ENCODE results near the gene MAML2. TPM values are rescaled to one million over a fixed set of nuclear protein-coding genes. Genes with fewer than 3 reads are reported as not detected.

Gene MAML2
- total RNA-seq, 2 donors from 2014 or later: 29.2 to 34.9 TPM

GRCh38 chr11:96241331-96241841 is 101.6 kb downstream of the MAML2 start:
- Mint-ChIP-seq H3K4me3 (no peak overlapping the region), H3K36me3 (ENCODE audit: low read depth) (no peaks in the 10 kb centered on the region), H3K27me3 (no peaks in the 10 kb centered on the region), H3K4me1 (peaks cover 18% of the 10 kb centered on the region), H3K27ac (peak overlapping the region; percentile 19)
- no peak for DNase-seq
- H3K9me3 ChIP-seq (ENCODE audit: control insufficient read depth, low read length, poor library complexity, severe bottlenecking): no peaks in the 10 kb centered on the region
- no peak for ATAC-seq

- no peaks in the 10 kb centered on the region for H3K27me3 Mint-ChIP-seq
- H3K4me1 Mint-ChIP-seq: peaks cover 17% of the 10 kb centered on the region
- no peak for ATAC-seq
- H3K36me3 Mint-ChIP-seq (ENCODE audit: low read depth): no peaks in the 10 kb centered on the region
- no peak overlapping the region for H3K4me3 Mint-ChIP-seq
- H3K9me3 ChIP-seq (ENCODE audit: control insufficient read depth, low read length, poor library complexity, severe bottlenecking): no peaks in the 10 kb centered on the region
- no peak for DNase-seq
- H3K27ac Mint-ChIP-seq: no peak overlapping the region
These were observed 104.3 kb downstream of the MAML2 start for GRCh38 chr11:96238563-96239135.

- Mint-ChIP-seq H3K27me3 (no peaks in the 10 kb centered on the region), H3K36me3 (ENCODE audit: low read depth) (no peaks in the 10 kb centered on the region), H3K4me1 (peaks cover 12% of the 10 kb centered on the region), H3K27ac (no peak overlapping the region), H3K4me3 (no peak overlapping the region)
- no peaks in the 10 kb centered on the region for H3K9me3 ChIP-seq (ENCODE audit: control insufficient read depth, low read length, poor library complexity, severe bottlenecking)
- no peak for DNase-seq
- ATAC-seq: no peak
These were observed 105.2 kb downstream of the MAML2 start for GRCh38 chr11:96237766-96238266.

GRCh38 chr11:96235751-96236150 is 107.2 kb downstream of the MAML2 start:
- H3K36me3 Mint-ChIP-seq (ENCODE audit: low read depth): no peaks in the 10 kb centered on the region

GRCh38 chr11:96234866-96235441 is 108.0 kb downstream of the MAML2 start:
- no peak overlapping the region for H3K4me3 Mint-ChIP-seq
- no peaks in the 10 kb centered on the region for H3K27me3 Mint-ChIP-seq
- peaks cover 14% of the 10 kb centered on the region for H3K4me1 Mint-ChIP-seq

More at GRCh38 chr11:96235751-96236150, 107.2 kb downstream of the MAML2 start:
- Mint-ChIP-seq H3K27me3 (no peaks in the 10 kb centered on the region), H3K4me3 (no peak overlapping the region), H3K4me1 (peaks cover 14% of the 10 kb centered on the region), H3K27ac (peak overlapping the region; percentile 57)
- ATAC-seq (peak; percentile 33), DNase-seq (no peak)
- H3K9me3 ChIP-seq (ENCODE audit: control insufficient read depth, low read length, poor library complexity, severe bottlenecking): no peaks in the 10 kb centered on the region

GRCh38 chr11:96232132-96232531 is 110.9 kb downstream of the MAML2 start:
- no peaks in the 10 kb centered on the region for H3K9me3 ChIP-seq (ENCODE audit: control insufficient read depth, low read length, poor library complexity, severe bottlenecking)
- Mint-ChIP-seq H3K27me3 (no peaks in the 10 kb centered on the region), H3K4me3 (no peak overlapping the region), H3K36me3 (ENCODE audit: low read depth) (no peaks in the 10 kb centered on the region), H3K4me1 (peaks cover 29% of the 10 kb centered on the region), H3K27ac (no peak overlapping the region)
- DNase-seq (no peak), ATAC-seq (no peak)

More at GRCh38 chr11:96234866-96235441, 108.0 kb downstream of the MAML2 start:
- H3K9me3 ChIP-seq (ENCODE audit: control insufficient read depth, low read length, poor library complexity, severe bottlenecking): no peaks in the 10 kb centered on the region
- DNase-seq: no peak
- ATAC-seq: no peak
- peak overlapping the region; percentile 57 for H3K27ac Mint-ChIP-seq
- H3K36me3 Mint-ChIP-seq (ENCODE audit: low read depth): no peaks in the 10 kb centered on the region

- Mint-ChIP-seq H3K36me3 (ENCODE audit: low read depth) (no peaks in the 10 kb centered on the region), H3K4me3 (no peak overlapping the region), H3K27ac (peak overlapping the region; percentile 6), H3K27me3 (no peaks in the 10 kb centered on the region), H3K4me1 (peaks cover 29% of the 10 kb centered on the region)
- DNase-seq (no peak), ATAC-seq (peak; percentile 40)
- no peaks in the 10 kb centered on the region for H3K9me3 ChIP-seq (ENCODE audit: control insufficient read depth, low read length, poor library complexity, severe bottlenecking)
These were observed 112.3 kb downstream of the MAML2 start for GRCh38 chr11:96230686-96231085.

- H3K36me3 Mint-ChIP-seq (ENCODE audit: low read depth): no peaks in the 10 kb centered on the region
- peak overlapping the region; percentile 83 for H3K27ac Mint-ChIP-seq
- H3K4me1 Mint-ChIP-seq: peaks cover 29% of the 10 kb centered on the region
- ATAC-seq (no peak), DNase-seq (no peak)
- no peak overlapping the region for H3K4me3 Mint-ChIP-seq
- no peaks in the 10 kb centered on the region for H3K27me3 Mint-ChIP-seq
- H3K9me3 ChIP-seq (ENCODE audit: control insufficient read depth, low read length, poor library complexity, severe bottlenecking): no peaks in the 10 kb centered on the region
These were observed 113.5 kb downstream of the MAML2 start for GRCh38 chr11:96229354-96229977.

GRCh38 chr11:96228910-96229309 is 114.1 kb downstream of the MAML2 start:
- H3K4me1 Mint-ChIP-seq: peaks cover 32% of the 10 kb centered on the region
- H3K36me3 Mint-ChIP-seq (ENCODE audit: low read depth): no peaks in the 10 kb centered on the region
- peak overlapping the region; percentile 83 for H3K27ac Mint-ChIP-seq
- no peaks in the 10 kb centered on the region for H3K27me3 Mint-ChIP-seq
- ATAC-seq: no peak
- H3K9me3 ChIP-seq (ENCODE audit: control insufficient read depth, low read length, poor library complexity, severe bottlenecking): no peaks in the 10 kb centered on the region
- H3K4me3 Mint-ChIP-seq: no peak overlapping the region
- no peak for DNase-seq

- DNase-seq: no peak
- H3K4me1 Mint-ChIP-seq: peaks cover 32% of the 10 kb centered on the region
- no peaks in the 10 kb centered on the region for H3K27me3 Mint-ChIP-seq
- no peaks in the 10 kb centered on the region for H3K9me3 ChIP-seq (ENCODE audit: control insufficient read depth, low read length, poor library complexity, severe bottlenecking)
- no peak for ATAC-seq
- no peak overlapping the region for H3K4me3 Mint-ChIP-seq
- no peaks in the 10 kb centered on the region for H3K36me3 Mint-ChIP-seq (ENCODE audit: low read depth)
- peak overlapping the region; percentile 83 for H3K27ac Mint-ChIP-seq
These were observed 114.5 kb downstream of the MAML2 start for GRCh38 chr11:96228473-96228891.

- no peak for DNase-seq
- no peaks in the 10 kb centered on the region for H3K9me3 ChIP-seq (ENCODE audit: control insufficient read depth, low read length, poor library complexity, severe bottlenecking)
- H3K4me1 Mint-ChIP-seq: peaks cover 35% of the 10 kb centered on the region
- no peak overlapping the region for H3K4me3 Mint-ChIP-seq
- no peaks in the 10 kb centered on the region for H3K27me3 Mint-ChIP-seq
- no peaks in the 10 kb centered on the region for H3K36me3 Mint-ChIP-seq (ENCODE audit: low read depth)
- ATAC-seq: no peak
- peak overlapping the region; percentile 82 for H3K27ac Mint-ChIP-seq
These were observed 115.8 kb downstream of the MAML2 start for GRCh38 chr11:96227244-96227643.

GRCh38 chr11:96223083-96223482 is 119.9 kb downstream of the MAML2 start:
- H3K27ac Mint-ChIP-seq: peak overlapping the region; percentile 67
- H3K9me3 ChIP-seq (ENCODE audit: control insufficient read depth, low read length, poor library complexity, severe bottlenecking): no peaks in the 10 kb centered on the region
- no peak overlapping the region for H3K4me3 Mint-ChIP-seq
- H3K4me1 Mint-ChIP-seq: peaks cover 37% of the 10 kb centered on the region
- no peak for DNase-seq
- H3K27me3 Mint-ChIP-seq: no peaks in the 10 kb centered on the region
- no peaks in the 10 kb centered on the region for H3K36me3 Mint-ChIP-seq (ENCODE audit: low read depth)
- no peak for ATAC-seq

GRCh38 chr11:96222102-96222501 is 120.9 kb downstream of the MAML2 start:
- no peaks in the 10 kb centered on the region for H3K27me3 Mint-ChIP-seq
- no peak for DNase-seq
- H3K36me3 Mint-ChIP-seq (ENCODE audit: low read depth): no peaks in the 10 kb centered on the region
- no peak for ATAC-seq
- H3K4me1 Mint-ChIP-seq: peaks cover 39% of the 10 kb centered on the region
- H3K9me3 ChIP-seq (ENCODE audit: control insufficient read depth, low read length, poor library complexity, severe bottlenecking): no peaks in the 10 kb centered on the region
- H3K27ac Mint-ChIP-seq: peak overlapping the region; percentile 97
- H3K4me3 Mint-ChIP-seq: no peak overlapping the region
